SU-DHL-6 (cell line): ENCODE data around the gene ALPI.

ENCODE experiments used
- H2AFZ ChIP-seq: fragments of 200-600 bp; sonication (generic); 2 replicates; pipeline ENCODE4 v1.6.1; 2014; ENCODE audit warnings: low read depth, mild to moderate bottlenecking, moderate library complexity, mixed read lengths, antibody characterized with exemption, low read length; ENCODE audit not compliant: severe bottlenecking
- H3F3A ChIP-seq: fragments of 200-600 bp; shearing (Covaris generic); 2 replicates; pipeline ENCODE4 v1.6.0; 2016; ENCODE audit warnings: antibody characterized with exemption, mild to moderate bottlenecking; ENCODE audit not compliant: insufficient read depth
- H3K27ac ChIP-seq: fragments of 200-600 bp; sonication (generic); 2 replicates; pipeline ENCODE4 v1.5.1; 2016; ENCODE audit warnings: low read depth, mild to moderate bottlenecking, low read length, moderate library complexity, mixed read lengths
- H3K27me3 ChIP-seq: fragments of 200-600 bp; sonication (generic), shearing (Covaris generic); 2 replicates; pipeline ENCODE4 v1.6.0; 2014; ENCODE audit warnings: mild to moderate bottlenecking, low read length
- H3K36me3 ChIP-seq: fragments of 200-600 bp; sonication (generic); 2 replicates; pipeline ENCODE4 v1.6.1; 2014; ENCODE audit warnings: mild to moderate bottlenecking, low read length, mixed read lengths
- H3K4me2 ChIP-seq: fragments of 300-600, 200-600 bp; shearing (Covaris generic), sonication (generic); 2 replicates; pipeline ENCODE4 v1.6.0; 2014; ENCODE audit warnings: low read length, low read depth, mild to moderate bottlenecking; ENCODE audit not compliant: poor library complexity, severe bottlenecking
- H3K4me3 ChIP-seq: fragments of 200-600 bp; sonication (generic); 2 replicates; pipeline ENCODE4 v1.5.1; 2014; ENCODE audit warnings: antibody characterized with exemption, low read length, mild to moderate bottlenecking, mixed read lengths; ENCODE audit not compliant: insufficient read depth, poor library complexity, severe bottlenecking
- H3K79me2 ChIP-seq: fragments of 200-600 bp; sonication (generic); 2 replicates; pipeline ENCODE4 v1.6.1; 2014; ENCODE audit warnings: mild to moderate bottlenecking, low read length, moderate library complexity; ENCODE audit not compliant: insufficient read depth
- H3K9ac ChIP-seq: fragments of 200-600 bp; sonication (generic); 2 replicates; pipeline ENCODE4 v1.7.0; 2014; ENCODE audit warnings: mild to moderate bottlenecking, low read length
- H3K9me2 ChIP-seq: fragments of 200-600 bp; sonication (generic); replicated peaks from 2 replicates; pipeline ENCODE4 v1.6.1; 2014; ENCODE audit warnings: low read length; ENCODE audit not compliant: insufficient read depth
- H3K9me3 ChIP-seq: fragments of 200-600 bp; sonication (generic); 2 replicates; pipeline ENCODE4 v1.6.1; 2014; ENCODE audit warnings: low read length, mixed read lengths; ENCODE audit not compliant: insufficient read depth
- H4K20me1 ChIP-seq: fragments of 200-600 bp; sonication (generic); 2 replicates; pipeline ENCODE4 v1.6.1; 2014; ENCODE audit warnings: low read depth, mild to moderate bottlenecking, antibody characterized with exemption, low read length, moderate library complexity, mixed read lengths
- CTCF ChIP-seq: fragments of 200-600 bp; sonication (generic); IDR thresholded peaks from one replicate; pipeline ENCODE4 v1.5.1; 2017; ENCODE audit warnings: antibody characterized with exemption, mild to moderate bottlenecking, low read length, moderate library complexity; ENCODE audit not compliant: insufficient read depth, poor library complexity, severe bottlenecking
- EZH2phosphoT487 ChIP-seq: fragments of 200-600 bp; sonication (generic), shearing (Covaris generic); conservative IDR thresholded peaks from 2 replicates; pipeline ENCODE4 v1.6.1; 2018; ENCODE audit warnings: mild to moderate bottlenecking, antibody characterized with exemption, low read length, moderate library complexity, mixed read lengths

The ALPI gene

GRCh38 chr2:232458051-232458660, 2.2 kb downstream of the ALPI start:
- Histone ChIP-seq H3K9me3 (no peaks in the 10 kb centered on the region), H3K27me3 (no peaks in the 10 kb centered on the region), H3K27ac (no peak overlapping the region), H3K9ac (no peak overlapping the region), H3F3A (no peaks in the 10 kb centered on the region), H4K20me1 (no peaks in the 10 kb centered on the region), H3K9me2 (no peaks in the 10 kb centered on the region), H3K79me2 (no peaks in the 10 kb centered on the region), H2AFZ (no peak overlapping the region), H3K36me3 (no peaks in the 10 kb centered on the region), H3K4me3 (no peak overlapping the region), H3K4me2 (no peak overlapping the region)
- no peak for TF ChIP-seq EZH2phosphoT487
- TF ChIP-seq CTCF = no peak

GRCh38 chr2:232458661-232459418, 2.9 kb downstream of the ALPI start:
- no peaks in the 10 kb centered on the region for H3K36me3 ChIP-seq
- H3K4me2 ChIP-seq = no peak overlapping the region
- H3K79me2 ChIP-seq = no peaks in the 10 kb centered on the region
- no peaks in the 10 kb centered on the region for H3K9me2 ChIP-seq
- H3K9me3 ChIP-seq = no peaks in the 10 kb centered on the region
- no peak overlapping the region for H2AFZ ChIP-seq
- no peak overlapping the region for H3K4me3 ChIP-seq
- TF ChIP-seq EZH2phosphoT487 (no peak), CTCF (no peak)
- no peak overlapping the region for H3K9ac ChIP-seq
- no peak overlapping the region for H3K27ac ChIP-seq
- H3K27me3 ChIP-seq = no peaks in the 10 kb centered on the region
- no peaks in the 10 kb centered on the region for H3F3A ChIP-seq
- no peaks in the 10 kb centered on the region for H4K20me1 ChIP-seq

GRCh38 chr2:232459419-232460035, 3.6 kb downstream of the ALPI start:
- Histone ChIP-seq H3F3A (no peaks in the 10 kb centered on the region), H3K36me3 (no peaks in the 10 kb centered on the region), H3K79me2 (no peaks in the 10 kb centered on the region), H3K9me3 (no peaks in the 10 kb centered on the region), H4K20me1 (no peaks in the 10 kb centered on the region), H3K27me3 (no peaks in the 10 kb centered on the region), H3K27ac (no peak overlapping the region), H3K4me2 (no peak overlapping the region), H3K9ac (no peak overlapping the region), H2AFZ (no peak overlapping the region), H3K9me2 (no peaks in the 10 kb centered on the region), H3K4me3 (no peak overlapping the region)
- TF ChIP-seq CTCF (no peak), EZH2phosphoT487 (no peak)
